NCI-H748 (cell line): ENCODE measurements around the gene EIPR1.

ENCODE experiments used
- DNase-seq: peaks from one replicate; lab custom pipeline; 2025; ENCODE audit not compliant: unreplicated experiment; lab: John Stamatoyannopoulos, UW

The EIPR1 gene

DNA sequence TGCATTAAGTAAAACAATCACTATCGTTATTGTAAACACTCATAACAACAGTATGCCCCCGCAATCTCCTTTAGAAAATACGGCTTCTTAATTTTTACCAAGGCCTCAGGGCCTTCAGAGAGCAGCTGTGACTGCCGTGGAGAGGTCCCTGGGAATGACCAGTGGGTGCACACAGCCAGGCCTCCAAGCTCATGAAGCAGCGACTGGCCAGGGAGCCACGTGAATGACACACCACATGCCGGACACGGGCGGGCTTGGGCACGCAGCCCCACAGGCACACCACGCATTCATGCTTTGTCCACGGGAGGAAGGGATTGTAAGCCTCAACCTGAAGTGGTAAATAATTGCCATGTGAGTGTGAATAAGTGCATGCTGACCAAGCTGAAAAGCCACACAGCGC is 121.0 kb downstream of the EIPR1 start:
- no peak for DNase-seq

- no peak for DNase-seq
Observed at GRCh38 chr2:3256157-3256556, 121.5 kb downstream of the EIPR1 start.

- no peak for DNase-seq
Observed at GRCh38 chr2:3254442-3254941, 123.1 kb downstream of the EIPR1 start.

DNA sequence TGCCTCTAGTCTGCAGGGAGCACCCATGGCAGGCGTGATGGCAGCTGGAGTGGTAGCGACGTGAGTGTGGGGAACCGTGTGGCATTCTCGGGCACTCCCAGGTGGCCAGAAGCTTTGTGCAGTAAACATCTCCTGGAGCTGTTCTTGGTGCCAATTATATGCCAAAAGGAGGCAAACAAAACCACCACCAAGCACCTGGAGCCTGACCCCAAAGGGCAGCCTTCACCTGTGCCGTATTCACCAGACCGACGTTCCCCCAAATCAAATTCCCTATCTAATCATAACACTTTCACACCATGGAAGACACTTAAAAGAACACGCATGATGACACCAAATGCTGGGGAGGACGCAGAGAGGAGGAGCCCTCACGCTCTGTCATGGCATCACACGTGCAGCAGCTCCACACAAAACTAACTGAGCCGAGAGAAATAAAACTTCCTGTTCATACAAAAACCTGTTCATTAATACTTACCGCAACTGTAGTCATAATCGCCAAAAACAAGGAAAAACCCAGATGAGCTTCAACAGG is 123.6 kb downstream of the EIPR1 start:
- DNase-seq = no peak

DNA sequence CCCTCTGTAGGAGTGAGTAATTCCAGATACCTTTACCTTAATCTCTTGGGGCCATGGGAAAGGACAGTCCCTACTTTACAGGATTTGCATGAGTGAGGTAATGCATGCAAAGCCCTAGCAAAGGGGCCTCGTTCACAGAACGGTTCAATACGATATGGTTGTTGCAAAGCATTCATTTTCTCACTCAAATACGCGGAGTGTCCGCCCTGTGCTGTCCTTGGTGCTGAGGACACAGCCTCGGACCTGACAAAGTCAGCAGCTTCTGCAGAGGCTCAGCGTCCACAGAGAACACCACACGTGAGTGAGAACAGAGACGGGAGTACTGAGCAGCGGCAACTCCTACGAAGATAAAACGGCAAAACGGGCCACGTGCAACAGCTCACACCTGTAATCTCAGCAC is 125.7 kb downstream of the EIPR1 start:
- no peak for DNase-seq

DNA sequence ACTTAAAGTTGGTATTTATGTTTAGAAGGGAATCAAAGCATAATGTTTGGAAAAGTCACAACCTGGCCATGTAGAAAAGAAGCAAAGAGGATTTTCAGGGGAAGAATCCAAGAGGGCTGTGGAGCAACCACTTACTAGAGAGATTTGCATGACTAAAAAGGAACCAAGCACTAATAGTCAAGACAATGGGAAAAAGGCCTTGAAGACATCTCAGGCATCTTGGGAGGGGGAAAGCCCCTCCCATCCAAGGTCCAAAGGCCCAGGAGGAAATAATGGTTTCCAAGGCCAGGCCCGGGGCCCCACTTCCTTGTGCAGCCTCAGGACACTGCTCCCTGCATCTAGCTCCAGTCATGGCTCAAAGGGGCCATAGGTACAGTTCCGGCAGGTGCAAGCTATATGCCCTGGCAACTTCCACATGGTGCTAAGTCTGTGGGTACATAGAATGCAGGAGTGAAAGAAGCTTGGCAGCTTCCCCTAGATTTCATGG is 128.1 kb downstream of the EIPR1 start:
- no peak for DNase-seq

GRCh38 chr2:3248754-3249475 is 128.7 kb downstream of the EIPR1 start:
- DNase-seq = no peak

DNA sequence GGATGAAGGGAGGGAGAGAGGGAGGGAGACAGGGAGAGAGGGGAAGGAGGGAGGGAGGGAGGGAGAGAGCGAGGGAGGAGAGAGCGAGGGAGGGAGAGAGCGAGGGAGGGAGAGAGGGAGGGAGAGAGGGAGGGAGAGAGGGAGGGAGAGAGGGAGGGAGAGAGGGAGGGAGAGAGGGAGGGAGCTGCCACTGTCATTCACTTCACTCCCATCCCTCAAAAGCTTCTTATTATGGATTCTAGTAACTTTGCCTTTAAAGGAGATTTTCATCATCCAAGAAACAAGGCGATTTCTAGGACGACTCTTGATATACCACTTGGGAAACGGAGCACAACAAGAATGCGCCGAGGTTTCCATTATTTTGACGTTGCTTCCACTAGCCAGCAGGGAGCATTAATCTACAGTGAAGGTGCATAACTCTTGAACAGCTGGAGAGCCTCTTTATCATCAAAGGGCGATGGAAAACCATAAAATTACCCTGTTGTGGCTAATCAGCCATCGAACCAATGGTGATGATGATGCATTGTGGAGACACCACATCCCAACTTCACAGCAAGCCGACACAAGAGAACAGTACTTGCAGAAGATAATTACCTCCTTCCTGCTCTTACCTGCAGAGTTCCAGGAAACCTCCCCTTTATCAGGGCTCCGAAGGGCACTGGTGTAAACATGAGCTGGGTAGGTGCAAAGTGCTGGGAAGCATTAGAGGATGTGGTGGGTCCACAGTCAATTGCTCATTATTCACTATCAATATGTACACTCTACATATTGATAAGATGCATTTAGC is 130.5 kb downstream of the EIPR1 start:
- peak; percentile 71 for DNase-seq

DNA sequence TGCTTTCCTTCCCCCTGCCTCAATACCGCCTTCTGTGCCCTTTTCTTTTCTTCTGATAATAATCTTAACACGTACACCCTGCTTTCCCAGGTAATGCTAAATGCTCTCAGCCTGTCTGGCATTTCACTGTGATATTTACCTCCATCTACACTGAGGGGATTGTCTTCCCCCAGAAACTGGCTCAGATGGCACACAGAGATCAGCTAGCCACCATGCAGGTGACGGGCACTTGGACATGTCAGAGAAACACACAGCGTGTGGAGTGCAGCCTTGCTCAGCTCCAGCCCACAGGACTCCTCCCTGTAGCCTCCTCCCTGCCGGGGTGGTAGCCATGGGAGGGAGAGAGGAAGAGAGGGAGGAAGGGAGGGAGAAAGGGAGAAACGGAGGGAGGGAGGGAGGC is 131.2 kb downstream of the EIPR1 start:
- DNase-seq = no peak

GRCh38 chr2:3244486-3244885 is 133.1 kb downstream of the EIPR1 start:
- DNase-seq = no peak

GRCh38 chr2:3243804-3244203 is 133.8 kb downstream of the EIPR1 start:
- DNase-seq = no peak

- DNase-seq = no peak
Observed at GRCh38 chr2:3242747-3243369, 134.8 kb downstream of the EIPR1 start.

DNA sequence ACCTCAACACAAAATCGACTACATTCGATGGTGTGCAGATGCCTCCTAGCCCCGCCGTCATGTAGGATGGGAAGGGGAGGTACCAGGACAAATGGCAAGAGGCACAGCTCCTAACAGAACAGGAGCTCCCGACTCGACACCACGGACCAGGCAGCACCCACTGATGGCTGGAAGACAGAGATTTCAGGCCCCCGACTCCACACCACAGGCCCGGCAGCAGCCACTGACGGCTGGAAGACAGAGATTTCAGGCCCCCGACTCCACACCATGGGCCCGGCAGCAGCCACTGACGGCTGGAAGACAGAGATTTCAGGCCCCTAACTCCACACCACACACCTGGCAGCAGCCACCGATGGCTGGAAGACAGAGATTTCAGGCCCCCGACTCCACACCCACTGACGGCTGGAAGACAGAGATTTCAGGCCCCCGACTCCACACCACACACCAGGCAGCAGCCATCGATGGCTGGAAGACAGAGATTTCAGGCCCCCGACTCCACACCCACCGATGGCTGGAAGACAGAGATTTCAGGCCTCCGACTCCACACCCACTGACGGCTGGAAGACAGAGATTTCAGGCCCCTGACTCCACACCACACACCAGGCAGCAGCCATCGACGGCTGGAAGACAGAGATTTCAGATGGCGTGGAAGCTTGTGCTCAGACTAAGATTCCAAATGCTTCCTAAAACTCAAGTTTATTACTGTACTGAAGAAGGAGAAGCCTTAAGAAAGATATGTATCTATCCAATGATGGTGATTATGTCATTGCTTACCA is 135.5 kb downstream of the EIPR1 start:
- DNase-seq = no peak

GRCh38 chr2:3238951-3239841 is 138.4 kb downstream of the EIPR1 start:
- DNase-seq = no peak

GRCh38 chr2:3236300-3237045 is 141.1 kb downstream of the EIPR1 start:
- no peak for DNase-seq

- DNase-seq = no peak
Observed at GRCh38 chr2:3233877-3234276, 143.7 kb downstream of the EIPR1 start.

DNA sequence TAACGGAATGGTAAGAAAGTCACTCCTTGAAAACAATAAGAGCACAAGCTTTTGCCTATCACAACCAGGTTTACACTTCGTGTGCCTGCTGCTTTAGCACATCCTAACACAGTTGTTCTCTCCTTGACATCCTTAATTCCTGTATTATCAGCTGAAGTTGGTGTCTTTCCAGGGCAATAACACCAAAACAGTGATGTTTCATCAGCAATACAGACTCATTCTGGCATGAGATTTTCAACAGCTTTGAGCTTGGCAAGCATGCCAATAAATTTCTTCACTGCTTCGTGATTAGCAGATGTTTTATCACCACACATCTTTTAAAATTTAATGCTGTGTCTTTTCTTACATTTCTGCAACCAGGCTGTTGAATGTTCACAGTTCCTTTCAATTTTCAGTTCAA is 148.4 kb downstream of the EIPR1 start:
- DNase-seq = no peak

DNA sequence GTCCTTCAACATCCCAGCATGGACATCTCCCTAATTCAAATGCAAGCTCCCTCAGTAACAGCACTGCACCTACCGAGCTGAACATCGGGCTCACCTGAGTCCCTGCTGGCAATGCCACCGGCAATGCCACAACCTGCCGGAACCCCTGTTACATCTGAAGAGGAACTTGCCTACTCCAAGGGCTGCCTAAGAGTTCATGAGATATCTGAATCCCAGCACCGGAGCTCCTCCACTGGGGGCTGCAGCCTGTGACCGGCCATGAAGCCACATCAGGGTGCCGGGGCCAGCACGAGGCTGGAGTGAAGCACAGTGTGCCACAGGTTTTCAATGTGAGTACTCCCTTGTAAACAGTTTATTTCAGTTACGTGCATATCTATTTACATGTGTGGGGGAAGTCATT is 152.9 kb downstream of the EIPR1 start:
- no peak for DNase-seq
